GM19397 (cell line): ENCODE measurements around the gene NTHL1.

ENCODE experiments used
- ATAC-seq: cut with Tn5 transposase; IDR thresholded peaks from one replicate; pipeline ENCODE4 v1.9.1; 2021; ENCODE audit warnings: mild to moderate bottlenecking, moderate library complexity; ENCODE audit not compliant: unreplicated experiment

Gene NTHL1

DNA sequence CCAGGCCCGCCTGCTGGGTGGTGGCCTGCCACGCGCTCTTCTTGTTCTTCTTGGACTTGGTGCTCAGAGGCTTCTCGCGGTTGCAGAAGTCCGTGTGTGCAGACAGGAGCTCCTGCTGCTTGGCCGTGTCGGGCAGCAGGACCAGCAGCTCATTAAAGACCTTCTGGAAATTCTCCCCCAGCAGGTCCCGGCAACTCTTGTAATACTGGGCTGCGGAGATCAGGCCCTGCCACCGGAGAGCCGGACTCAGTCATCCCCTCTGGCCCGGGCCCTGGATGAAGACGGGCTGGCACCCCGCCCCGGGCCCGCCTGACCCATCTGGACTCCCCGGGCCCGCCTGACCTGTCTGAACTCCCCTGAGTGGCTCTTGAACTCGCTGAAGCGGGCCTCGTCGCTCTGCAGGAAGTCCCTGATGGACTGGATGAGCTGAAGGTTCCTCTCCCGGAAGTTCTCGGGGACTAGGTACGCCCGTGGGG is 49.2 kb downstream of the NTHL1 start:
- no peak for ATAC-seq

GRCh38 chr16:1997494-1998359 is 49.9 kb downstream of the NTHL1 start:
- ATAC-seq, result no peak

- no peak for ATAC-seq
Observed at GRCh38 chr16:1993731-1994131, 53.9 kb downstream of the NTHL1 start.

GRCh38 chr16:1992704-1993317 is 54.8 kb downstream of the NTHL1 start:
- ATAC-seq, result no peak

DNA sequence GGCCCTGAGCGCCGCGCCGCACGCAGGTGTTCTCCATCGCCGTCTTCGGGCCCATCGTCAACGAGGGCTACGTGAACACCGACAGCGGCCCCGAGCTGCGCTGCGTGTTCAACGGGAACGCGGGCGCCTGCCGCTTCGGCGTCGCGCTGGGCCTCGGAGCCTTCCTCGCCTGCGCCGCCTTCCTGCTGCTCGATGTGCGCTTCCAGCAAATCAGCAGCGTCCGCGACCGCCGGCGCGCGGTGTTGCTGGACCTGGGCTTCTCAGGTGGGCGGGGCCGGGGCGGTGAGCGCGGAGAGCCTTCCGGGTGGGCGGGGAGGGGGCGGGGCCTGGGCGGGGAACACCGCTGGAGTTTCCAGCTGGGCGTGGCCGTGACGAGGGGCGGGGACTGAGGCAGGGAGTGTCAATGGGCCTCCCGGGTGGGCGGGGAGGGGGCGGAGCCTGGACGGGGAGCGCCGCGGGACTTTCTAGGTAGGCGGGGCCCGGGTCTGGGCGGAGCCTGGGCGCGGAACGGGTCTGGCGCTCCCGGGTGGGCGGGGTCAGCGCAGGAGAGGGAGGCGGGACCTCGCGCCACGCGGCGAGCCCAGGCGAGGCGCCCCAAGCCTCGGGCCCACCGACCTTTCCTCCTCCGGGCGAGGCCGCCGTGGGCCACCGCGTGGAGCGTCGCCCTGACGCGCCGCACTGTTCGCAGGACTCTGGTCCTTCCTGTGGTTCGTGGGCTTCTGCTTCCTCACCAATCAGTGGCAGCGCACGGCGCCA is 55.5 kb downstream of the NTHL1 start:
- ATAC-seq, result peak; percentile 51

DNA sequence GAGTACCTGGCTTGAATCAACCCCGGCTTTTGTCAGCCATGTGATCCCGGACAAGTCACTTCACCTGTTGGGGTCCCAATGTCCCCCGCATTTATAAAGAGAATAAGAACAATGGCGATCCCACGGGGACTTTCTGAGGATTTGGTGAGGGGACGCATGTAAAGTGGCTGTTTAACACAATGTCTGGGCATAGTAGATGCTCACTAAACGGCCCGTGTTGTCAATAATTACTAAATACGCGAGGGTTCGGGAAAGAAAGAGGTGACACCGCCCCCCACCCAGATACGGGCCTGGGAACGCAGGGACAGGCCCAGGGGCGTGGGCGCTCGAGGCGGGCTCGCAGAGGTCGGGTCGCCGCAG is 56.1 kb downstream of the NTHL1 start:
- no peak for ATAC-seq

DNA sequence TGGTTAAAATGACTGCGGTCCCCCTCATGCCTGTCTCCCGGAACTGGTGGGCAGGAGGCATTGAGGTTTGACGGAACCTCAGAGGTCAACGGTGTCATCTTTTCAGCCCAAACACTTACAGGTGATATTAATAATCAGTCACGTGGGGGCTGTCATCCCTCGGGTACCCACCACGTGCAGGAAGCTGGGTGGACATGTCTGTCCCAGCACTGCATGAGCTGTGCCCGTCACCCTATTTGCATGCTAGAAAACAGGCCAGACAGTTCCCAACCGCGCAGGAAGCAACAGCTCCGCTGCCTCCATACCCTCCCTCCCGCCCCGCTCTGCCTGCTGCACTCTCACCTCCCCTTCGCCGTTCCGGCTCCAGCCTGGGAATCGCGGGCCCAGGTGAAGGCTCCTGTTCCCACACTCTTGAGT is 56.5 kb downstream of the NTHL1 start:
- ATAC-seq, result no peak

DNA sequence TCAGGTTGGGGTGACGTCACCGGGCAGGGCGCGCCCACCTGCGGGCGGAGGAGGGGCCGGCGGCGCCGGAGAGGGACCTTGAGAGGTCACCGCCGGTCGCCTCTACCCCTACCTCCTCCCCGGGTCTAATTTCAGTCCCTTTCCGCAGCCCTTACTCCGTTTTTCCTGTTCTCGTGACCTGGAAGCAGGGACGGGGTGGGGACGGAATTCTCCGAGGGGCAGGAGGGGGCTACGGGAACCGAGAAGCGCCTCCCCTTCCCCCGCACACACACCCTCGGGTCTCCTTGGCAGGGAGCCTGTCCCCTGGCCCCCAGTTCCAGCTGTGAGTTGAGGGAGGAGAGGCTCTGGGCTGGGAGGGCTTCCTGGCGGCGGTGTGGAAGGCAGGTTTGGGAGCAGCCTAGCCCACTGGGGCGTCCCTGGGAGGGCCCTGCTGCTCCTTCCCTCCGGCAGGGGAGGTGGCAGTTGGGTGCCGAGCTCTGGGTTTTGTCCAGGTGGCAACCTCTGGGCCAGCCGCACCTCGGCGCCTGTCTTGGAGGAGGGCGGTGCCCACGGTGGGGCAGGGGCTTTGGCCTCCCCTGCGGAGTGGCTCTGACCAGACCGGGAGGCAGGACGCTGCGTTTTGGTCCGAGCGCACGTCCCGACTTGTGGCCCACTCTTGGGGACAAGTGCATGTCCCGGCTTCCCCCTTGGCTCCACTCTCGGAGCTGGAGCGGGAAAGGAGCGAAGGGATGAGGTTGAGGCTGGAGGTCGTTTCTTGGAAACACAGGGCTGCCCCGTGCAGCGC is 57.1 kb downstream of the NTHL1 start:
- ATAC-seq, result no peak

DNA sequence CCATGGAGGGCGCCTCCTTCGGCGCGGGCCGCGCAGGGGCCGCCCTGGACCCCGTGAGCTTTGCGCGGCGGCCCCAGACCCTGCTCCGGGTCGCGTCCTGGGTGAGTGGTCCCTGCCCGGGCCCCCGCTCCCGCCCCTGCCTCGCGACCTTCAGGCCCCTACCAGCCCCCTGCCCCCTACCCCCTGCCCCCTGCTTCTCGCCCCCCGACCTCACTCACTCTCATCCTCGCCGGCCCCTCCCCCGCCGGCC is 57.6 kb downstream of the NTHL1 start:
- no peak for ATAC-seq
